ENCODE results near the gene DUSP10. TPM values are rescaled to one million over a fixed set of nuclear protein-coding genes. Genes with fewer than 3 reads are reported as not detected.

DUSP10 gene
- total RNA-seq, 2 donors from 2014 or later = 43.3 to 85.2 TPM

- Mint-ChIP-seq H3K27me3 (no peaks in the 10 kb centered on the region), H3K36me3 (peaks cover 26% of the 10 kb centered on the region), H3K9me3 (no peaks in the 10 kb centered on the region), H3K4me3 (peak overlapping the region; percentile 19), H3K27ac (peak overlapping the region; percentile 96 to 98), H3K4me1 (ENCODE audit: low read depth in 2 of 2) (peaks cover 79 to 87% of the 10 kb centered on the region in 2 donors)
- no peak for DNase-seq (ENCODE audit: low spot score)
- ATAC-seq = no peak
Measured at GRCh38 chr1:221709854-221710253, 32.0 kb downstream of the DUSP10 start.

GRCh38 chr1:221708987-221709386 lies 32.9 kb downstream of the DUSP10 start:
- H3K36me3 Mint-ChIP-seq = peaks cover 24% of the 10 kb centered on the region
- no peaks in the 10 kb centered on the region for H3K27me3 Mint-ChIP-seq
- H3K27ac Mint-ChIP-seq = peak overlapping the region; percentile 96 to 98
- peak overlapping the region; percentile 83 for H3K4me3 Mint-ChIP-seq
- H3K4me1 Mint-ChIP-seq (ENCODE audit: low read depth in 2 of 2) = peaks cover 70 to 78% of the 10 kb centered on the region in 2 donors
- peak; percentile 25 to 40 for ATAC-seq
- no peaks in the 10 kb centered on the region for H3K9me3 Mint-ChIP-seq
- DNase-seq (ENCODE audit: low spot score) = no peak

DNA sequence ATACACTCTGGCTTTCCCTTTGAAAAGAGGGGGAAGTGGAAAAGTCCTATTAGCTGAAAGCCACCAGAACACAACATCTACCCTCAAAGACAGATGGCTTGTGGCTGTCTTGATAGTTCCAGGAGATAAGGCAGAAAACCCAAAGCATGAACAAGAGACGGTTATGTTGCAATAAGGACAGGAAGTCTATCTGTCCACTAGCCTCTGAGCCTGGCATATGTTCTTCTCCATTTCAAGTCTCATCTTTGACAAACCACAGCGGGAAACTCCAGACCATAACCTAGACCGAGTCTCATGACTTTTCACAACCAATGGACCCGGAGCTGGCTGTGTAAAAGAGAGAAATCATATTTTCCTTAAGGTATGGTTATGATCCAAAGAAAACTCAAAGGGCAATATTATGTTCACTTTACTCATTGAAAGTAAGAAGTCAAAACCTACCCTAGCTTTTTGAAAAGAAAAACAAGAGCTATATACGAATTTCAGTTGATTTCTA lies 33.8 kb downstream of the DUSP10 start:
- H3K4me3 Mint-ChIP-seq = peak overlapping the region; percentile 83
- peaks cover 65 to 72% of the 10 kb centered on the region in 2 donors for H3K4me1 Mint-ChIP-seq (ENCODE audit: low read depth in 2 of 2)

DNA sequence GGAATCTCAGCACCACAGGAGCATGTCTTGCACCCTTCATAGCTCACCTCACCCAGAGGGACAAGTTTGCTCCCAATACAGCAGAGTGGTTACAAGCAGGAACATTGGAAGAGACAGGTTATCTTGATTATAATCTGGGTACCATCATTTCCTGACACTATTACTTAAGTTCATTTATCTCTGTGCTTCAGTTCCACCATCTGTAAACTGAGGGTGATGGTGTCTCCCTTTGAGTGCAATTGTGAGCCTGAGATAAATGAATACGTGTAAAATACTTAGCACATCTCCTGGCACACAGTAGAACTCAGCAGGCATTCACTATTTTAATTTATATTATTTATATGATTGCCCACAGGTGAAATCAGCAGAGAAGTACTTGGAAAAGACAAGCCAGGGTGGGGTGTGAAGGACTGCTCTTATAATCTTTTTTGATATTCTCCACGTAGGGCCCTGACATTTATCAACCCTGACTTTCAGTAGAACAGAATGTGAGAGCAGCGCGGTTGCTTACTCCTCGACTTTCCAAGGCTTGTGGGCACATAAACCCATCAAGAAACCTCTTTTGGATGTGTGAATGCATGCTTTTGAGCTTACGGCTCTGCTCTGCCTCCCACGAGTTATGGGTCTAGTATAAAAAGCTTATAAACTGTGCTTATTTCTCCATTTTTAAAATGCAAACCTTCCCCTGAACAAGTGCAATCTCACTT lies 34.9 kb downstream of the DUSP10 start:
- DNase-seq (ENCODE audit: low spot score) (no peak), ATAC-seq (no peak)
- Mint-ChIP-seq H3K27ac (peak overlapping the region; percentile 96 to 98), H3K36me3 (peaks cover 38% of the 10 kb centered on the region), H3K9me3 (no peaks in the 10 kb centered on the region), H3K4me1 (ENCODE audit: low read depth in 2 of 2) (peaks cover 58 to 61% of the 10 kb centered on the region in 2 donors), H3K4me3 (peak overlapping the region; percentile 69), H3K27me3 (no peaks in the 10 kb centered on the region)

More for the DNA sequence above, 33.8 kb downstream of the DUSP10 start:
- Mint-ChIP-seq H3K27ac (peak overlapping the region; percentile 96 to 98), H3K36me3 (peaks cover 31% of the 10 kb centered on the region), H3K9me3 (no peaks in the 10 kb centered on the region), H3K27me3 (no peaks in the 10 kb centered on the region)
- peak; percentile 87 to 92 for ATAC-seq
- peak; percentile 87 for DNase-seq (ENCODE audit: low spot score)

GRCh38 chr1:221706191-221706590 lies 35.7 kb downstream of the DUSP10 start:
- Mint-ChIP-seq H3K4me3 (peak overlapping the region; percentile 15), H3K27me3 (no peaks in the 10 kb centered on the region), H3K27ac (peak overlapping the region; percentile 62), H3K36me3 (peaks cover 46% of the 10 kb centered on the region), H3K4me1 (ENCODE audit: low read depth in 2 of 2) (peaks cover 54 to 59% of the 10 kb centered on the region in 2 donors), H3K9me3 (no peaks in the 10 kb centered on the region)
- DNase-seq (ENCODE audit: low spot score) (no peak), ATAC-seq (no peak)

- Mint-ChIP-seq H3K27ac (no peak overlapping the region), H3K36me3 (peaks cover 48% of the 10 kb centered on the region), H3K9me3 (no peaks in the 10 kb centered on the region), H3K4me1 (ENCODE audit: low read depth in 2 of 2) (peaks cover 44 to 50% of the 10 kb centered on the region in 2 donors), H3K27me3 (no peaks in the 10 kb centered on the region), H3K4me3 (no peak overlapping the region)
- ATAC-seq (no peak), DNase-seq (ENCODE audit: low spot score) (no peak)
Measured at GRCh38 chr1:221704306-221704705, 37.6 kb downstream of the DUSP10 start.

DNA sequence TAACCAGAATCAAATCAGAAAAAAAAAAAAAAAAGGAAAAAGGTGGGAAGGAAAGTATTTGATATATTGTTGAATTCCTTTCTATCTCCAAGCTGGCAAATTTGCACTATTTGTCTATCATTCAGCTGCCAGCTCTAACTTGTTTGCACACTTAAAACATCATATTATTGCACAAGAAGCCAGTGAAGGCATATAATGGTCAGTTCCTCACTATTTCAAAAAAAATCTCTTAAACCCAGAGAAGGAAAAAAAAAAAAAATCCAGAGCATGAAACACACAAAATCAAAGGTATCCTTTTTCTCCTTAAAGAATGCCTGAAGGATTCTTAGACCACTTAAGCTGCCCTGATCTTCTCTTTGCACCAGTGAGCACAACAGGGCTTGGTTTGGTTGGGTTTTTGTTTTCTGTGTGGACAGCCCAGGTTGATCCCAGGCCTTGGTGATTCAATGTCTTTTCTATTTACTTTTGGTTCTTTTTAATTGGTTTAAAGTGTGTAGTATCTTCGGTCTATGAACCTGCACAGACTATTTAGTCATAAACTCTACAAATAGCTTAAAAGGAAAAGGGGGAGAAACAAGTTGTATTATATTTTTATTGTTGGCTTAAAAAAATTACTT lies 40.2 kb downstream of the DUSP10 start:
- H3K27me3 Mint-ChIP-seq = no peaks in the 10 kb centered on the region
- no peak for DNase-seq (ENCODE audit: low spot score)

DNA sequence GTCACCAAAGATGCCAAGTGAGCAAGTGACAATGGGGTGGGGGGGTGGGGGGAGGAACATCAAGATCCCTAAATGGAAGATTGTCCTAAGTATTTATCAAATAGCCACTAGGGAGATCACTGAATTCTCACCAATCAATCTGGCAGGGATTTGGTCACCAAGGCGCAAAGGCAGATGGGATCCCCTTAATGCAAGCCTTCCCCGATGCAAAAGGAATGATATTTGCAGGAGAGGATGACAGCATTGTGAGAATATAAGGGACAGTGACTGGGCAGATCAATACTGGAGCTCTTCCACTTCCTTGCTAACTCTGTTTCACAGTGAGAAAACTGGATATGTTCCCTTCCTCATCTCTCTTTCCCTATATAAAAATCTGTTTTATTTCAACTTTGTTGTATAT lies 40.9 kb downstream of the DUSP10 start:
- peaks cover 29 to 33% of the 10 kb centered on the region in 2 donors for H3K4me1 Mint-ChIP-seq (ENCODE audit: low read depth in 2 of 2)
- H3K27me3 Mint-ChIP-seq = no peaks in the 10 kb centered on the region
- H3K4me3 Mint-ChIP-seq = no peak overlapping the region
- no peak for ATAC-seq
- peaks cover 60% of the 10 kb centered on the region for H3K36me3 Mint-ChIP-seq
- no peak overlapping the region for H3K27ac Mint-ChIP-seq
- no peaks in the 10 kb centered on the region for H3K9me3 Mint-ChIP-seq
- DNase-seq (ENCODE audit: low spot score) = no peak

More for the DNA sequence above, 40.2 kb downstream of the DUSP10 start:
- Mint-ChIP-seq H3K36me3 (peaks cover 58% of the 10 kb centered on the region), H3K4me3 (no peak overlapping the region), H3K4me1 (ENCODE audit: low read depth in 2 of 2) (peaks cover 34 to 38% of the 10 kb centered on the region in 2 donors), H3K9me3 (no peaks in the 10 kb centered on the region), H3K27ac (peak overlapping the region in 1 of 2 donors; percentile 72)
- no peak for ATAC-seq

GRCh38 chr1:221700536-221700935 lies 41.4 kb downstream of the DUSP10 start:
- H3K27me3 Mint-ChIP-seq = no peaks in the 10 kb centered on the region
- H3K4me3 Mint-ChIP-seq = no peak overlapping the region
- H3K4me1 Mint-ChIP-seq (ENCODE audit: low read depth in 2 of 2) = peaks cover 26 to 29% of the 10 kb centered on the region in 2 donors
- no peak for DNase-seq (ENCODE audit: low spot score)
- ATAC-seq = no peak
- H3K36me3 Mint-ChIP-seq = peaks cover 56% of the 10 kb centered on the region
- H3K9me3 Mint-ChIP-seq = no peaks in the 10 kb centered on the region
- no peak overlapping the region for H3K27ac Mint-ChIP-seq

- H3K4me1 Mint-ChIP-seq (ENCODE audit: low read depth in 2 of 2) = peaks cover 25 to 26% of the 10 kb centered on the region in 2 donors
- H3K36me3 Mint-ChIP-seq = peaks cover 52% of the 10 kb centered on the region
- peak overlapping the region in 1 of 2 donors; percentile 64 for H3K27ac Mint-ChIP-seq
- H3K9me3 Mint-ChIP-seq = no peaks in the 10 kb centered on the region
- no peaks in the 10 kb centered on the region for H3K27me3 Mint-ChIP-seq
- H3K4me3 Mint-ChIP-seq = no peak overlapping the region
- no peak for ATAC-seq
- no peak for DNase-seq (ENCODE audit: low spot score)
Measured at GRCh38 chr1:221699978-221700519, 41.8 kb downstream of the DUSP10 start.

DNA sequence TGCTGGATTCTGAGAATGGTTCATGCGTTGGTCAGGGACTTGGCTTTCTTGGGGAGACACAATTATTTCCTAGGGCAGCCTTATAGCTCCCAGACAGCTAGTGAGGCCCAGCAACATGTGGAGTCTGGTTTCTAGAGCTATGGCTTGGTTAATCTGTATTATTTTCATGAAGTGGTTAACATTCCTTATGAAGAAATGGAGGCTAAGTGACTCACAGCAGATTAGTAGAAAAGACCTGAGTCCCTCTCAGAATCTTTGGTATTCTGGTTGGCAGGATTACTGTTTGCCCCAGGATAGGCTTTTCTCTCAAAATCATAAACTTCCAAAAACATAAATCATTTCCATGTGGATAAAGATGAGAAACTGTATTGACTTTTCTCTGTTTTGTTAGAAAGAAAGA lies 42.3 kb downstream of the DUSP10 start:
- Mint-ChIP-seq H3K4me3 (no peak overlapping the region), H3K36me3 (peaks cover 50% of the 10 kb centered on the region)

GRCh38 chr1:221698579-221699349 lies 43.1 kb downstream of the DUSP10 start:
- H3K36me3 Mint-ChIP-seq = peaks cover 44% of the 10 kb centered on the region
- H3K4me3 Mint-ChIP-seq = peak overlapping the region; percentile 26
- peaks cover 25 to 26% of the 10 kb centered on the region in 2 donors for H3K4me1 Mint-ChIP-seq (ENCODE audit: low read depth in 2 of 2)
- ATAC-seq (peak; percentile 48 to 63), DNase-seq (ENCODE audit: low spot score) (no peak)
- peak overlapping the region; percentile 48 to 69 for H3K27ac Mint-ChIP-seq
- no peaks in the 10 kb centered on the region for H3K27me3 Mint-ChIP-seq
- no peaks in the 10 kb centered on the region for H3K9me3 Mint-ChIP-seq

More for the DNA sequence above, 42.3 kb downstream of the DUSP10 start:
- Mint-ChIP-seq H3K27ac (peak overlapping the region in 1 of 2 donors; percentile 64), H3K9me3 (no peaks in the 10 kb centered on the region), H3K4me1 (ENCODE audit: low read depth in 2 of 2) (peaks cover 25 to 26% of the 10 kb centered on the region in 2 donors), H3K27me3 (no peaks in the 10 kb centered on the region)
- DNase-seq (ENCODE audit: low spot score) (no peak), ATAC-seq (no peak)

DNA sequence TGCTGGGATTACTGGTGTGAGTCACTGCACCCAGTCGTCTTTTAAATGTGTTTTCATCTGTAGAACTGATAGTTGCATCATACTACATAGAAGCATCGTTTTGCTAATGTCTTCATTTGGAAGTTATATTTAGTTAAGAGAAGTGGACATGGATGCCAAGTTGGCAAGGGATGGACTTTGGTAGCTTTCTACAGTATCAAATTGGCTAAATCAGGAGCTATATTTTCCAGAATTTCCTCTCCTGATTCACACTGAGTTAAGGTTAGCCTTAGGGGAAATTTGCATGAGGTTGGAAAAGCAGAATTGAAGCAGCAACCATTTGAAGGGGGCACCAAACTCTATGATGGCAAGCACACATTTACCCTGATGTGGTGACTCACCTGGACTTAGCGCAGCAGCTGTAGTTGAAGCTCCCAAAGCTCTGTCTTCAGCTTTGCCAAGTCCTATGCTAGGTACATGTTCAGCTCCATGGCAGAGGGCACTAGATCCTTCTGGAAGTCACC lies 43.9 kb downstream of the DUSP10 start:
- H3K4me1 Mint-ChIP-seq (ENCODE audit: low read depth in 2 of 2) = peaks cover 25 to 29% of the 10 kb centered on the region in 2 donors
- peak overlapping the region; percentile 48 to 69 for H3K27ac Mint-ChIP-seq
- ATAC-seq (no peak), DNase-seq (ENCODE audit: low spot score) (no peak)
- peak overlapping the region; percentile 26 for H3K4me3 Mint-ChIP-seq
- H3K9me3 Mint-ChIP-seq = no peaks in the 10 kb centered on the region
- no peaks in the 10 kb centered on the region for H3K27me3 Mint-ChIP-seq
- H3K36me3 Mint-ChIP-seq = peaks cover 44% of the 10 kb centered on the region
